Right renal cortex interstitium (tissue), 3 donors: Measurements from ENCODE around the gene DCLK2. TPM values are rescaled to one million over a fixed set of nuclear protein-coding genes. Genes with fewer than 3 reads are reported as not detected.

Source experiments
- DNase-seq, 3 donors: peaks; one replicate each; pipeline ENCODE4 v3.0.0-alpha.2; 2013; ENCODE audit warnings: low read depth in 3 of 3, low spot score in 2 of 3
- polyA plus RNA-seq, 3 donors: library from polyadenylated mRNA; unstranded; fragments of 120-200 nt; gene quantifications; one replicate each; pipeline ENCODE4 v1.2.1, GENCODE V29; 2013; ENCODE audit not compliant: insufficient read length in 3 of 3

Gene DCLK2
- polyA plus RNA-seq, 3 donors = 11.1 to 11.5 (median 11.3) TPM

GRCh38 chr4:150306719-150307118 is 228.5 kb downstream of the DCLK2 start:
- DNase-seq = no peak
